B cell (primary cell): ENCODE results near the gene GALR1. TPM values are rescaled to one million over a fixed set of nuclear protein-coding genes. Genes with fewer than 3 reads are reported as not detected.

Experiments used
- ATAC-seq: fragments of 200-7000 bp; cut with Tn5 transposase; one replicate; pipeline ENCODE4 v1.10.0; 2021; ENCODE audit warnings: low read depth, mild to moderate bottlenecking, moderate number of reproducible peaks, moderate library complexity
- CTCF ChIA-PET: fragments of 350-600 bp; sonication (Branson Sonifier 250); formaldehyde crosslinking; loops from one replicate; lab custom pipeline; 2021; ENCODE audit warnings: antibody characterized with exemption, inconsistent platforms; lab: Charles Lee
- POLR2A ChIA-PET: fragments of 350-600 bp; sonication (Branson Sonifier 250); formaldehyde crosslinking; loops from one replicate; lab custom pipeline; 2021; ENCODE audit warnings: antibody characterized with exemption; lab: Charles Lee
- DNase-seq: peaks from one replicate; pipeline ENCODE4 v3.0.0; 2013
- H2AFZ ChIP-seq: 2 replicates; pipeline ENCODE4 v1.6.1; 2012; ENCODE audit warnings: mild to moderate bottlenecking, low read depth, low read length; ENCODE audit not compliant: insufficient read depth, poor library complexity, severe bottlenecking
- H3K27ac ChIP-seq, 2 donors: 1 replicate in 1 of 2; 2 replicates in 1 of 2; pipeline ENCODE4 v1.5.1; 2012 to 2013; ENCODE audit warnings: low read length in 2 of 2, mild to moderate bottlenecking in 2 of 2, moderate library complexity in 1 of 2
- H3K27me3 ChIP-seq, 4 experiments: fragments of 200-600 bp in 1 of 4; sonication (generic) in 1 of 4; replicated peaks in 1 of 4; 1 replicate in 2 of 4; 2 replicates in 2 of 4; pipeline versions ENCODE4 v1.6.1 to v1.7.0; 2013 to 2016; ENCODE audit warnings: low read length in 3 of 4, mild to moderate bottlenecking in 2 of 4, mixed read lengths in 1 of 4, moderate library complexity in 1 of 4; ENCODE audit not compliant: insufficient read depth in 4 of 4, control insufficient read depth in 3 of 4; ENCODE audit errors: control extremely low read depth in 1 of 4
- H3K36me3 ChIP-seq, 2 experiments: replicated peaks in 1 of 2; 1 replicate in 1 of 2; 2 replicates in 1 of 2; pipeline versions ENCODE4 v1.6.1 to v1.7.1; 2013; ENCODE audit warnings: low read length in 1 of 2; ENCODE audit not compliant: insufficient read depth in 2 of 2, control insufficient read depth in 1 of 2; ENCODE audit errors: control extremely low read depth in 1 of 2, extremely low read depth in 1 of 2
- H3K4me1 ChIP-seq, 2 donors: fragments of 200-600 bp in 1 of 2; sonication (generic) in 1 of 2; 1 replicate in 1 of 2; 2 replicates in 1 of 2; pipeline versions ENCODE4 v1.5.1 to v1.6.1; 2013 to 2017; ENCODE audit warnings: low read length in 2 of 2; ENCODE audit not compliant: control insufficient read depth in 2 of 2, insufficient read depth in 2 of 2
- H3K4me2 ChIP-seq: replicated peaks from 2 replicates; pipeline ENCODE3; 2012; ENCODE audit warnings: mild to moderate bottlenecking, low read depth, low read length; ENCODE audit not compliant: poor library complexity, severe bottlenecking
- H3K4me3 ChIP-seq, 5 experiments: fragments of 200-600 bp in 1 of 5; sonication (generic) in 1 of 5; 1 replicate in 3 of 5; 2 replicates in 2 of 5; pipeline versions ENCODE4 v1.5.1 to v1.7.0; 2011 to 2016; ENCODE audit warnings: low read length in 4 of 5, mild to moderate bottlenecking in 4 of 5, low read depth in 2 of 5, control low read depth in 1 of 5, moderate library complexity in 1 of 5; ENCODE audit not compliant: insufficient read depth in 1 of 5; ENCODE audit errors: control extremely low read depth in 1 of 5, extremely low read depth in 1 of 5
- H3K79me2 ChIP-seq: fragments of 200-600 bp; sonication (generic); one replicate; pipeline ENCODE4 v1.6.0; 2016; ENCODE audit warnings: low read length; ENCODE audit not compliant: control insufficient read depth, insufficient read depth
- H3K9ac ChIP-seq: fragments of 200-600 bp; sonication (generic); 2 replicates; pipeline ENCODE4 v1.6.1; 2017; ENCODE audit warnings: mild to moderate bottlenecking, low read length, moderate library complexity
- H3K9me3 ChIP-seq, 3 donors: one replicate each; pipeline versions ENCODE4 v1.6.1 to v1.7.1; 2013; ENCODE audit warnings: low read length in 2 of 3; ENCODE audit not compliant: control insufficient read depth in 2 of 3, insufficient read depth in 1 of 3; ENCODE audit errors: control extremely low read depth in 1 of 3
- H4K20me1 ChIP-seq: 2 replicates; pipeline ENCODE4 v1.6.0; 2012; ENCODE audit warnings: mild to moderate bottlenecking, low read length; ENCODE audit not compliant: insufficient read depth, control insufficient read depth, poor library complexity, severe bottlenecking
- H3K27ac Mint-ChIP-seq: one replicate; pipeline ENCODE4 v1.8.0; 2021; ENCODE audit warnings: mixed read lengths
- H3K27me3 Mint-ChIP-seq: one replicate; pipeline ENCODE4 v1.8.0; 2021; ENCODE audit warnings: mixed read lengths
- H3K4me1 Mint-ChIP-seq: one replicate; pipeline ENCODE4 v1.8.0; 2021; ENCODE audit warnings: mixed read lengths
- H3K4me3 Mint-ChIP-seq: one replicate; pipeline ENCODE4 v1.8.0; 2021; ENCODE audit warnings: mixed read lengths
- H3K9me3 Mint-ChIP-seq: one replicate; pipeline ENCODE4 v1.8.0; 2022; ENCODE audit warnings: mixed read lengths; ENCODE audit not compliant: insufficient read depth
- EZH2 ChIP-seq: IDR thresholded peaks from 2 replicates; pipeline ENCODE4 v1.6.1; 2012; ENCODE audit warnings: borderline replicate concordance, low read depth, mild to moderate bottlenecking, moderate library complexity, low read length; ENCODE audit not compliant: insufficient read depth, poor library complexity, severe bottlenecking
- WGBS: methylation state at CpG from one replicate; pipeline ENCODE4 v1.1.5; 2013; ENCODE audit warnings: missing lambda C conversion rate; ENCODE audit not compliant: insufficient coverage; 5-methylcytosine and 5-hydroxymethylcytosine counted together
- intact Hi-C: fragments of 100-400 bp; cut with micrococcal nuclease; formaldehyde crosslinking; loops from one replicate; pipeline ENCODE4 v1.10.0; 2022
- polyA plus RNA-seq: library from polyadenylated mRNA; depleted of rRNA; stranded (reverse); fragments of >200 nt; gene quantifications from 2 replicates; pipeline ENCODE4 v1.2.3, GENCODE V29; 2012
- total RNA-seq, 2 donors: library from RNA; stranded (reverse); fragments of 120-200 nt in 1 of 2; gene quantifications; 1 replicate in 1 of 2; 2 replicates in 1 of 2; pipeline versions ENCODE4 v1.2.3 to v1.2.4, GENCODE V29; 2013 to 2022
- TF ChIP-seq, protein P1 (sequence below): fragments of 200-600 bp; IDR thresholded peaks from one replicate; pipeline ENCODE4 v1.8.0; 2022; ENCODE audit warnings: antibody characterized with exemption, mild to moderate bottlenecking

Gene GALR1
- total and polyA plus RNA-seq, 2 donors (not counting 1 experiment from before 2014, with no cell fraction given) = not detected

DNA sequence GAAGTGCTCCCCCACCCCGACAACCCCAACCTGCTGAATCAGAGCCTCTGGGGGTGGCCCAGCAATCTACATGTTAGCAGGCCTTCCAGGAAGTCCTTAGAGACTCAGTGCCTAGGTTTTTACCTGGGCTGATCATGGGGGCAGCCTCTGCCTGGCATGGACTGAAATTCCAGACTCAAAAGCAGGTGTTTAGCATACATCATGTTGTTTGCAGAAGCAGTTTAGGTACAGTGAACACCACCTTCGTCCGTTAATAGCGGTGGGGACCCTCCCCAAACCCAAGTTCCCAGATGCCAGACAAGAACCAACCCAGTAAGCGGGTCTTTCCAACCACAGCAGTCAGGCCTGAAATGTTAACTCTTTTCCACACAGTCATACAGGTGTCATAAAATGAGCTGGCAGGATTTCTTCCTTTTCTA, 26.4 kb upstream of the GALR1 start:
- Histone ChIP-seq H3K9me3 (no peaks in the 10 kb centered on the region), H3K27me3 (peaks cover 0 to 3% (median 3%) of the 10 kb centered on the region in 4 experiments), H3K27ac (no peak overlapping the region), H3K9ac (no peak overlapping the region), H3K79me2 (no peaks in the 10 kb centered on the region), H4K20me1 (no peaks in the 10 kb centered on the region), H3K4me3 (no peak overlapping the region), H2AFZ (no peak overlapping the region), H3K36me3 (no peaks in the 10 kb centered on the region), H3K4me1 (no peaks in the 10 kb centered on the region), H3K4me2 (no peak overlapping the region)
- intact Hi-C loops = no loop called here
- no peak overlapping the region for H3K4me3 Mint-ChIP-seq
- no peaks in the 10 kb centered on the region for H3K9me3 Mint-ChIP-seq
- ATAC-seq (no peak), DNase-seq (no peak)
- WGBS = 74% methylated on average over 2 of the region's 5 CpGs
- no peak overlapping the region for H3K27ac Mint-ChIP-seq
- H3K27me3 Mint-ChIP-seq = peaks cover 22% of the 10 kb centered on the region
- POLR2A ChIA-PET = no interaction called here
- TF ChIP-seq EZH2 = no peak
- TF ChIP-seq, protein P1, sequence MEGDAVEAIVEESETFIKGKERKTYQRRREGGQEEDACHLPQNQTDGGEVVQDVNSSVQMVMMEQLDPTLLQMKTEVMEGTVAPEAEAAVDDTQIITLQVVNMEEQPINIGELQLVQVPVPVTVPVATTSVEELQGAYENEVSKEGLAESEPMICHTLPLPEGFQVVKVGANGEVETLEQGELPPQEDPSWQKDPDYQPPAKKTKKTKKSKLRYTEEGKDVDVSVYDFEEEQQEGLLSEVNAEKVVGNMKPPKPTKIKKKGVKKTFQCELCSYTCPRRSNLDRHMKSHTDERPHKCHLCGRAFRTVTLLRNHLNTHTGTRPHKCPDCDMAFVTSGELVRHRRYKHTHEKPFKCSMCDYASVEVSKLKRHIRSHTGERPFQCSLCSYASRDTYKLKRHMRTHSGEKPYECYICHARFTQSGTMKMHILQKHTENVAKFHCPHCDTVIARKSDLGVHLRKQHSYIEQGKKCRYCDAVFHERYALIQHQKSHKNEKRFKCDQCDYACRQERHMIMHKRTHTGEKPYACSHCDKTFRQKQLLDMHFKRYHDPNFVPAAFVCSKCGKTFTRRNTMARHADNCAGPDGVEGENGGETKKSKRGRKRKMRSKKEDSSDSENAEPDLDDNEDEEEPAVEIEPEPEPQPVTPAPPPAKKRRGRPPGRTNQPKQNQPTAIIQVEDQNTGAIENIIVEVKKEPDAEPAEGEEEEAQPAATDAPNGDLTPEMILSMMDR = no peak
- CTCF ChIA-PET = interaction anchor here (1.0 kb wide), 1 partner anchor 14 kb away, joined by 3 read pairs; no protein-coding TSS in a partner anchor
- no peaks in the 10 kb centered on the region for H3K4me1 Mint-ChIP-seq

DNA sequence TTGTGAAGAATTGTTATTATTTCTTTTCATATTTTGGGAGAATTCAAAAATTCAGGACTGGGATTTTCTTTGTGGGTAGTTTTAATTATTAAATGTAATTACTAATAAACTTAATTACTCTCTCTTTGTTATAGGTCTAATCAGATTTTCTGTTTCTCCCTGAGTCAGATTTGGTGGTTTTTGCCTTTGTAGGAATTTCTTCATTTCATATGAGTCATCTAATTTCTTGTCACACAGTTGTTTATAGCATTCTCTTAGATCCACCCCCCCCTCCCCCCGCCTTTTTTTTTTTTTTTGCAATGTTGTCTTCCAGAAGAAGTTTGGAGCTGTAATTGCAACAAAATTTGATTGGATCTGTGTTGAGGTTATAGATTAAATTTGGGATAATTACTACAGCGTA, 26.0 kb upstream of the GALR1 start:
- DNase-seq (no peak), ATAC-seq (no peak)
- CTCF ChIA-PET = no interaction called here
- no peaks in the 10 kb centered on the region for H3K79me2 ChIP-seq
- no peak overlapping the region for H2AFZ ChIP-seq
- no peaks in the 10 kb centered on the region for H3K9me3 ChIP-seq
- WGBS = no CpG with 5 or more reads among the region's 2 CpGs
- Mint-ChIP-seq H3K27ac (no peak overlapping the region), H3K4me1 (no peaks in the 10 kb centered on the region), H3K9me3 (no peaks in the 10 kb centered on the region), H3K4me3 (no peak overlapping the region), H3K27me3 (peaks cover 24% of the 10 kb centered on the region)
- no peak overlapping the region for H3K9ac ChIP-seq
- no peak overlapping the region for H3K4me3 ChIP-seq
- H3K4me1 ChIP-seq = no peaks in the 10 kb centered on the region
- POLR2A ChIA-PET = no interaction called here
- H3K27ac ChIP-seq = no peak overlapping the region
- H3K27me3 ChIP-seq = peaks cover 0 to 3% (median 3%) of the 10 kb centered on the region in 4 experiments
- intact Hi-C loops = no loop called here
- TF ChIP-seq, protein P1 = no peak
- no peak for TF ChIP-seq EZH2
- no peaks in the 10 kb centered on the region for H4K20me1 ChIP-seq
- no peaks in the 10 kb centered on the region for H3K36me3 ChIP-seq
- H3K4me2 ChIP-seq = no peak overlapping the region
